Peyer's patch (tissue), 4 donors: ENCODE measurements around the gene OR10H2.

Source experiments
- CTCF ChIP-seq, 6 experiments: fragments of 450-650 bp in 4 of 6; fragments of 200-600 bp in 2 of 6; sonication (generic) in 1 of 6; IDR thresholded peaks; one replicate each; pipeline ENCODE4 v1.5.1; 2017 to 2019; ENCODE audit warnings: antibody characterized with exemption in 6 of 6, mild to moderate bottlenecking in 3 of 6, moderate library complexity in 1 of 6
- POLR2A ChIP-seq, 2 donors: fragments of 450-650 bp; IDR thresholded peaks; one replicate each; pipeline ENCODE4 v1.5.1; 2017; ENCODE audit warnings: antibody characterized with exemption in 2 of 2, mild to moderate bottlenecking in 2 of 2, moderate library complexity in 2 of 2

- TF ChIP-seq CTCF (IDR thresholded peaks at IDR 0.05) (no peak), POLR2A (IDR thresholded peaks at IDR 0.05) (no peak)
Observed at GRCh38 chr19:15684828-15685227, 43.0 kb upstream of the OR10H2 start.
